Measurements from ENCODE around the gene GABARAPL1. TPM values are rescaled to one million over a fixed set of nuclear protein-coding genes. Genes with fewer than 3 reads are reported as not detected.

GABARAPL1 gene
- total RNA-seq, 1 experiment from 2014 or later, result 55.6 TPM

DNA sequence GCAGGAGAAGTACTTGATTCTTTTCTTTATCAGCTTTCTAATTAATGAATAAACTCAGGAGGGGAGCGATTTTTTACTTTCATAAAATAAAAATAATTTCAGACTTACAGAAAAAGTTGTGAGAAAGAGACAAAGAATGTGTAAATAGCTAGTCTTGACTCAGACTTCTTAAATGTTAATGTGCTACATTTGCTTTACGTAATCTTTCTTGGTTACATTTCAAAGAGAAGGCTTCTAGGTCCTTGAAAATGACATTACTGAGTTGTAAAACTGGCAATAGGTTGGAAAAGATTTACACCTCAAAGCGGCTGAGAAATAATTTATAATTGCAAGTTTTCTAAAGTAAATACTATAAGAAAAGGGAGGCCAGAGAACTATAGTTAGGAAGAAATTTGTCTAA, 28.6 kb downstream of the GABARAPL1 start:
- Histone ChIP-seq H4K91ac (ENCODE audit: insufficient read length, low read depth, low read length) (no peak overlapping the region), H2BK15ac (ENCODE audit: low read depth, low read length) (no peak overlapping the region), H3K9ac (ENCODE audit: extremely low read depth, insufficient read length, low read length) (no peak overlapping the region), H3K79me2 (ENCODE audit: insufficient read depth, low read length) (no peaks in the 10 kb centered on the region), H3K56ac (ENCODE audit: insufficient read length, low read depth, low read length) (no peak overlapping the region), H2AK5ac (ENCODE audit: insufficient read length, low read length) (no peak overlapping the region), H3T11ph (ENCODE audit: low read length) (no peak overlapping the region), H3K4me1 (ENCODE audit: insufficient read depth, low read length) (no peaks in the 10 kb centered on the region), H4K8ac (replicated peaks; ENCODE audit: insufficient read length, low read depth, low read length) (no peak overlapping the region), H3K18ac (ENCODE audit: insufficient read length, low read depth, low read length) (no peak overlapping the region), H4K20me1 (ENCODE audit: control insufficient read depth, insufficient read depth, insufficient read length) (no peaks in the 10 kb centered on the region), H2AFZ (ENCODE audit: low read length) (no peak overlapping the region), H3K14ac (ENCODE audit: insufficient read depth, low read length) (no peak overlapping the region), H2BK5ac (ENCODE audit: insufficient read length, low read length) (no peak overlapping the region), H3K79me1 (ENCODE audit: insufficient read depth, low read depth, low read length, poor library complexity, severe bottlenecking) (no peaks in the 10 kb centered on the region), H2BK20ac (ENCODE audit: low read depth, low read length, poor library complexity, severe bottlenecking) (no peak overlapping the region), H4K5ac (ENCODE audit: insufficient read length, low read depth, low read length) (no peak overlapping the region), H3K27me3 (ENCODE audit: insufficient read depth, low read length) (no peaks in the 10 kb centered on the region), H3K23ac (ENCODE audit: insufficient read length, low read depth, low read length) (no peak overlapping the region), H2BK120ac (ENCODE audit: low read depth, low read length, poor library complexity, severe bottlenecking) (no peak overlapping the region), H2BK12ac (ENCODE audit: insufficient read length, low read depth, low read length) (no peak overlapping the region), H3K4me2 (ENCODE audit: insufficient read depth, insufficient read length, low read length) (no peak overlapping the region), H3K27ac (ENCODE audit: insufficient read length, low read depth, low read length) (no peak overlapping the region), H3K23me2 (ENCODE audit: insufficient read length, low read depth, low read length, poor library complexity, severe bottlenecking) (no peaks in the 10 kb centered on the region), H3K9me3 (ENCODE audit: control insufficient read depth, low read depth, low read length) (no peaks in the 10 kb centered on the region), H3K4ac (ENCODE audit: low read depth, low read length) (no peak overlapping the region)
- Mint-ChIP-seq H3K27ac (no peak overlapping the region), H3K4me3 (no peak overlapping the region), H3K4me1 (peaks cover 11 to 12% of the 10 kb centered on the region in 2 experiments), H3K9me3 (peaks cover 4 to 9% of the 10 kb centered on the region in 2 experiments; a peak in 3 of 5 replicates), H3K27me3 (ENCODE audit: low read depth) (no peaks in the 10 kb centered on the region), H3K36me3 (ENCODE audit: insufficient read depth in 1 of 3, low read depth in 3 of 3) (peaks cover 0 to 12% (median 0%) of the 10 kb centered on the region in 3 experiments; a peak in 3 of 7 replicates)
- TF ChIP-seq, protein P1, sequence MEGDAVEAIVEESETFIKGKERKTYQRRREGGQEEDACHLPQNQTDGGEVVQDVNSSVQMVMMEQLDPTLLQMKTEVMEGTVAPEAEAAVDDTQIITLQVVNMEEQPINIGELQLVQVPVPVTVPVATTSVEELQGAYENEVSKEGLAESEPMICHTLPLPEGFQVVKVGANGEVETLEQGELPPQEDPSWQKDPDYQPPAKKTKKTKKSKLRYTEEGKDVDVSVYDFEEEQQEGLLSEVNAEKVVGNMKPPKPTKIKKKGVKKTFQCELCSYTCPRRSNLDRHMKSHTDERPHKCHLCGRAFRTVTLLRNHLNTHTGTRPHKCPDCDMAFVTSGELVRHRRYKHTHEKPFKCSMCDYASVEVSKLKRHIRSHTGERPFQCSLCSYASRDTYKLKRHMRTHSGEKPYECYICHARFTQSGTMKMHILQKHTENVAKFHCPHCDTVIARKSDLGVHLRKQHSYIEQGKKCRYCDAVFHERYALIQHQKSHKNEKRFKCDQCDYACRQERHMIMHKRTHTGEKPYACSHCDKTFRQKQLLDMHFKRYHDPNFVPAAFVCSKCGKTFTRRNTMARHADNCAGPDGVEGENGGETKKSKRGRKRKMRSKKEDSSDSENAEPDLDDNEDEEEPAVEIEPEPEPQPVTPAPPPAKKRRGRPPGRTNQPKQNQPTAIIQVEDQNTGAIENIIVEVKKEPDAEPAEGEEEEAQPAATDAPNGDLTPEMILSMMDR (conservative IDR thresholded peaks at IDR 0.05), result no peak
- no CpG with 5 or more reads among the region's 3 CpGs for WGBS (ENCODE audit: extremely low coverage, insufficient read length, low lambda C conversion rate)
- DNase-seq, result no peak
